ENCODE data around the gene OR52A5. TPM values are rescaled to one million over a fixed set of nuclear protein-coding genes. Genes with fewer than 3 reads are reported as not detected.
"Not testable (repeated sequence)": the region's sequence is repeated elsewhere in the genome, so short reads cannot be mapped to it uniquely, and the experiment has no call there.

OR52A5 gene
- total and polyA plus RNA-seq, 2 donors (not counting 1 experiment from before 2014, with no cell fraction given): not detected

DNA sequence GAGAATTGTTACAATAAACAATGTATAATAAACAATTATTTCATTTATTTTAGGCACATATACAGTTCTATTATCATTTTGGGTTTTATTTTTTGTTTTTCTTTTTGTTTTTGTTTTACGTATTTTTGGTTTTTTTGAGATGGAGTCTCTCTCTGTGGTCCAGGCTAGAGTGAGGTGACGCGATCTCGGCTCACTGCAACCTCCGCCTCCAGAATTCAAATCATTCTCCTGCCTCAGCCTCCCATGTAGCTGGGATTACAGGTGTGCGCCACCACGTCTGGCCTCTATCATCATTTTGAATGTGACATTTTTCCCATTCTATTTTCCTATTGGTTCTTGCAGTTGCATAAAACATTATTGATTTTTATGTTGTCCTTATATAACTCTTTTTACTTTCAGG is 36.8 kb upstream of the OR52A5 start:
- Histone ChIP-seq H4K20me1 (ENCODE audit: control insufficient read depth, insufficient read depth, low read length, poor library complexity, severe bottlenecking) (no peaks in the 10 kb centered on the region), H3K4me2 (replicated peaks; ENCODE audit: low read depth, low read length, poor library complexity, severe bottlenecking) (no peak overlapping the region), H3K27me3 (replicated peaks in 1 of 4; ENCODE audit: control extremely low read depth in 1 of 4, control insufficient read depth in 3 of 4, insufficient read depth in 4 of 4, low read length in 3 of 4) (no peaks in the 10 kb centered on the region), H3K27ac (ENCODE audit: low read length in 2 of 2) (no peak overlapping the region), H3K9me3 (ENCODE audit: control extremely low read depth in 1 of 3, control insufficient read depth in 2 of 3, insufficient read depth in 1 of 3, low read length in 2 of 3) (peaks cover 0 to 3% (median 0%) of the 10 kb centered on the region in 3 donors), H3K4me1 (ENCODE audit: control insufficient read depth in 2 of 2, insufficient read depth in 2 of 2, low read length in 2 of 2) (no peaks in the 10 kb centered on the region), H3K79me2 (ENCODE audit: control insufficient read depth, insufficient read depth, low read length) (no peaks in the 10 kb centered on the region), H2AFZ (ENCODE audit: insufficient read depth, low read depth, low read length, poor library complexity, severe bottlenecking) (no peak overlapping the region), H3K4me3 (ENCODE audit: control extremely low read depth in 1 of 5, extremely low read depth in 1 of 5, insufficient read depth in 1 of 5, low read depth in 2 of 5, low read length in 4 of 5) (no peak overlapping the region), H3K9ac (ENCODE audit: low read length) (no peak overlapping the region), H3K36me3 (replicated peaks in 1 of 2; ENCODE audit: control extremely low read depth in 1 of 2, control insufficient read depth in 1 of 2, extremely low read depth in 1 of 2, insufficient read depth in 2 of 2, low read length in 1 of 2) (no peaks in the 10 kb centered on the region)
- CTCF ChIA-PET: no interaction called here
- no peak for TF ChIP-seq CTCF (IDR thresholded peaks at IDR 0.05)
- no peak for TF ChIP-seq EZH2 (IDR thresholded peaks at IDR 0.05; ENCODE audit: borderline replicate concordance, insufficient read depth, low read depth, low read length, poor library complexity, severe bottlenecking)
- POLR2A ChIA-PET: no interaction called here
- intact Hi-C loops (cut with micrococcal nuclease): no loop called here
- ATAC-seq (ENCODE audit: low read depth) (no peak), DNase-seq (no peak)
- no peak overlapping the region for H3K4me3 Mint-ChIP-seq
- 96% methylated on average over 4 of the region's 7 CpGs for WGBS (ENCODE audit: insufficient coverage)
- H3K4me1 Mint-ChIP-seq: no peaks in the 10 kb centered on the region
- H3K27ac Mint-ChIP-seq: no peak overlapping the region
- H3K27me3 Mint-ChIP-seq: no peaks in the 10 kb centered on the region
- H3K9me3 Mint-ChIP-seq (ENCODE audit: insufficient read depth): no peaks in the 10 kb centered on the region

DNA sequence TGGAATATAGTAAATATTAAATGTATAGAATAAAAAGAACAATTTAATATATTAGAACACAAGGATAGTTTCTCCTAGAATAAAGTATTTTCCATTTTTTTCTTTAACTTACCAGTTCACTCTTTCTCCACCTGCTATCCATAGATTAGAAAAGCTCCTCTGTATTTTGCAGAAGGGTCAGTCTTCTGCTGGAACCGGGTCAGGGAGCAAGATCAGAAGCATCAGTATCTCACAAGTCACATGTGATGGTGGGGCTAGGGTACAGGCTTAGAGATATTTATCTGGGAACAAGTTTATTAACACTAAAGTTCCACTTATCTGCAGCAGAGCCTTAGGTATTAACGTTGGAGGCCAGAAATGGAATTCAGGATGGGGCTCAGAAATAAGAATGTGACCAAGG is 33.7 kb upstream of the OR52A5 start:
- intact Hi-C loops (cut with micrococcal nuclease): no loop called here
- no peak overlapping the region for H3K4me2 ChIP-seq (replicated peaks; ENCODE audit: low read depth, low read length, poor library complexity, severe bottlenecking)
- ATAC-seq (ENCODE audit: low read depth) (no peak), DNase-seq (no peak)
- H3K9me3 Mint-ChIP-seq (ENCODE audit: insufficient read depth): no peaks in the 10 kb centered on the region
- H3K27me3 ChIP-seq (replicated peaks in 1 of 4; ENCODE audit: control extremely low read depth in 1 of 4, control insufficient read depth in 3 of 4, insufficient read depth in 4 of 4, low read length in 3 of 4): no peaks in the 10 kb centered on the region
- no peaks in the 10 kb centered on the region for H3K79me2 ChIP-seq (ENCODE audit: control insufficient read depth, insufficient read depth, low read length)
- no peak overlapping the region for H3K27ac Mint-ChIP-seq
- H3K4me1 Mint-ChIP-seq: no peaks in the 10 kb centered on the region
- no peak overlapping the region for H3K4me3 Mint-ChIP-seq
- no peaks in the 10 kb centered on the region for H3K27me3 Mint-ChIP-seq
- no peaks in the 10 kb centered on the region for H4K20me1 ChIP-seq (ENCODE audit: control insufficient read depth, insufficient read depth, low read length, poor library complexity, severe bottlenecking)
- no peak overlapping the region for H3K4me3 ChIP-seq (ENCODE audit: control extremely low read depth in 1 of 5, extremely low read depth in 1 of 5, insufficient read depth in 1 of 5, low read depth in 2 of 5, low read length in 4 of 5)
- no peak overlapping the region for H2AFZ ChIP-seq (ENCODE audit: insufficient read depth, low read depth, low read length, poor library complexity, severe bottlenecking)
- H3K9me3 ChIP-seq (ENCODE audit: control extremely low read depth in 1 of 3, control insufficient read depth in 2 of 3, insufficient read depth in 1 of 3, low read length in 2 of 3): no peaks in the 10 kb centered on the region
- WGBS (ENCODE audit: insufficient coverage): no CpG with 5 or more reads among the region's 2 CpGs
- H3K27ac ChIP-seq (ENCODE audit: low read length in 2 of 2): no peak overlapping the region
- ChIA-PET CTCF (no interaction called here), POLR2A (no interaction called here)
- TF ChIP-seq CTCF (IDR thresholded peaks at IDR 0.05): no peak
- no peak for TF ChIP-seq EZH2 (IDR thresholded peaks at IDR 0.05; ENCODE audit: borderline replicate concordance, insufficient read depth, low read depth, low read length, poor library complexity, severe bottlenecking)
- no peak overlapping the region for H3K9ac ChIP-seq (ENCODE audit: low read length)
- H3K4me1 ChIP-seq (ENCODE audit: control insufficient read depth in 2 of 2, insufficient read depth in 2 of 2, low read length in 2 of 2): no peaks in the 10 kb centered on the region
- no peaks in the 10 kb centered on the region for H3K36me3 ChIP-seq (replicated peaks in 1 of 2; ENCODE audit: control extremely low read depth in 1 of 2, control insufficient read depth in 1 of 2, extremely low read depth in 1 of 2, insufficient read depth in 2 of 2, low read length in 1 of 2)

DNA sequence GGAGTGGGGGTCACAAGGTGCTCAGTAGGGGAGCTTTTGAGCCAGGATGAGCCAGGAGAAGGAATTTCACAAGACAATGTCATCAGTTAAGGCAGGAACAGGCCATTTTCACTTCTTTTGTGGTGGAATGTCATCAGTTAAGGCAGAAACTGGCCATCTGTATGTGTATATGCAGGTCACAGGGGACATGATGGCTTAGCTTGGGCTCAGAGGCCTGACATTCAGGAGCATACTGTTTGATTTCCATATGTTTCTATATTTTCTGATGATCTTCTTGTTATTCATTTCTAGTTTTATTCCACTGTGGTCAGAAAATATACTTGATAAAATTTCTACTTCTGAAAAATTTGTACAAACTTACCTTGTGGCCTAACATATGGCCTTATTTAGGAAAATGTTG is 27.7 kb upstream of the OR52A5 start:
- H3K36me3 ChIP-seq (replicated peaks in 1 of 2; ENCODE audit: control extremely low read depth in 1 of 2, control insufficient read depth in 1 of 2, extremely low read depth in 1 of 2, insufficient read depth in 2 of 2, low read length in 1 of 2); H3K4me3 Mint-ChIP-seq; H3K79me2 ChIP-seq (ENCODE audit: control insufficient read depth, insufficient read depth, low read length); H3K4me3 ChIP-seq (ENCODE audit: control extremely low read depth in 1 of 5, extremely low read depth in 1 of 5, insufficient read depth in 1 of 5, low read depth in 2 of 5, low read length in 4 of 5); H3K4me1 Mint-ChIP-seq; CTCF ChIA-PET; H3K9me3 ChIP-seq (ENCODE audit: control extremely low read depth in 1 of 3, control insufficient read depth in 2 of 3, insufficient read depth in 1 of 3, low read length in 2 of 3); H3K4me1 ChIP-seq (ENCODE audit: control insufficient read depth in 2 of 2, insufficient read depth in 2 of 2, low read length in 2 of 2); H3K9ac ChIP-seq (ENCODE audit: low read length); H3K27ac ChIP-seq (ENCODE audit: low read length in 2 of 2); H3K27ac Mint-ChIP-seq; H2AFZ ChIP-seq (ENCODE audit: insufficient read depth, low read depth, low read length, poor library complexity, severe bottlenecking); H3K27me3 Mint-ChIP-seq; intact Hi-C loops (cut with micrococcal nuclease); H3K9me3 Mint-ChIP-seq (ENCODE audit: insufficient read depth); H3K27me3 ChIP-seq (replicated peaks in 1 of 4; ENCODE audit: control extremely low read depth in 1 of 4, control insufficient read depth in 3 of 4, insufficient read depth in 4 of 4, low read length in 3 of 4); DNase-seq; POLR2A ChIA-PET; H4K20me1 ChIP-seq (ENCODE audit: control insufficient read depth, insufficient read depth, low read length, poor library complexity, severe bottlenecking); H3K4me2 ChIP-seq (replicated peaks; ENCODE audit: low read depth, low read length, poor library complexity, severe bottlenecking); ATAC-seq (ENCODE audit: low read depth): not testable (repeated sequence)
